Neural cell (in vitro differentiated cells): ENCODE data around the gene ONECUT3. TPM values are rescaled to one million over a fixed set of nuclear protein-coding genes. Genes with fewer than 3 reads are reported as not detected.

Source experiments
- H2AFZ ChIP-seq: fragments of 200-600, 300-800 bp; sonication (generic), shearing (Covaris generic); 2 replicates; pipeline ENCODE4 v1.6.0; 2014; ENCODE audit warnings: low read depth, mild to moderate bottlenecking, antibody characterized with exemption, low read length, moderate library complexity
- H3F3A ChIP-seq: fragments of 200-600 bp; shearing (Covaris generic); 2 replicates; pipeline ENCODE4 v1.6.1; 2016; ENCODE audit warnings: mild to moderate bottlenecking, moderate library complexity, mixed read lengths, antibody characterized with exemption, low read length; ENCODE audit not compliant: insufficient read depth, poor library complexity, severe bottlenecking
- H3K27ac ChIP-seq: fragments of 200-600, 300-800 bp; sonication (generic), shearing (Covaris generic); 2 replicates; pipeline ENCODE4 v1.5.1; 2014; ENCODE audit warnings: mild to moderate bottlenecking, low read length, moderate library complexity
- H3K27me3 ChIP-seq: fragments of 300-800, 200-600 bp; sonication (generic), shearing (Covaris generic); 2 replicates; pipeline ENCODE4 v1.6.0; 2014; ENCODE audit warnings: mild to moderate bottlenecking, low read depth, low read length, moderate library complexity; ENCODE audit not compliant: insufficient read depth
- H3K36me3 ChIP-seq: fragments of 300-800, 200-600 bp; sonication (generic), shearing (Covaris generic); 2 replicates; pipeline ENCODE4 v1.5.1; 2014; ENCODE audit warnings: mild to moderate bottlenecking, antibody characterized with exemption, low read length, moderate library complexity; ENCODE audit not compliant: insufficient read depth
- H3K4me2 ChIP-seq: fragments of 300-800, 200-600 bp; sonication (generic), shearing (Covaris generic); 2 replicates; pipeline ENCODE4 v1.6.0; 2014; ENCODE audit warnings: mild to moderate bottlenecking, low read length
- H3K4me3 ChIP-seq: fragments of 300-800, 200-600 bp; sonication (generic), shearing (Covaris generic); 2 replicates; pipeline ENCODE4 v1.5.1; 2014; ENCODE audit warnings: mild to moderate bottlenecking, low read length, moderate library complexity
- H3K79me2 ChIP-seq: fragments of 200-600 bp; shearing (Covaris generic); replicated peaks from 2 replicates; pipeline ENCODE4 v1.6.0; 2014; ENCODE audit warnings: mild to moderate bottlenecking, low read length, moderate library complexity; ENCODE audit not compliant: insufficient read depth
- H3K9ac ChIP-seq: fragments of 300-800, 200-600 bp; sonication (generic), shearing (Covaris generic); 2 replicates; pipeline ENCODE4 v1.6.1; 2016; ENCODE audit warnings: mild to moderate bottlenecking, low read length, mixed read lengths
- H3K9me2 ChIP-seq: fragments of 200-600 bp; shearing (Covaris generic); 2 replicates; pipeline ENCODE4 v1.6.1; 2016; ENCODE audit warnings: mild to moderate bottlenecking, low read length, mixed read lengths; ENCODE audit not compliant: insufficient read depth
- H3K9me3 ChIP-seq: fragments of 200-600, 300-800 bp; sonication (generic), shearing (Covaris generic); 2 replicates; pipeline ENCODE4 v1.6.1; 2016; ENCODE audit warnings: mild to moderate bottlenecking, mixed run types, low read length, moderate library complexity, mixed read lengths
- H4K20me1 ChIP-seq: fragments of 200-600 bp; shearing (Covaris generic); 2 replicates; pipeline ENCODE4 v1.6.1; 2016; ENCODE audit warnings: mild to moderate bottlenecking, mixed run types; ENCODE audit not compliant: insufficient read depth
- CTCF ChIP-seq: fragments of 450-650 bp; IDR thresholded peaks from 2 replicates; pipeline ENCODE4 v1.5.1; 2014; ENCODE audit warnings: antibody characterized with exemption, mild to moderate bottlenecking, moderate library complexity; ENCODE audit not compliant: poor library complexity, severe bottlenecking
- EP300 ChIP-seq: fragments of 450-650 bp; conservative IDR thresholded peaks from 2 replicates; pipeline ENCODE4 v1.6.1; 2014; ENCODE audit warnings: antibody characterized with exemption, mild to moderate bottlenecking, moderate library complexity; ENCODE audit not compliant: poor library complexity, severe bottlenecking
- EZH2 ChIP-seq: fragments of 200-600, 300-800 bp; shearing (Covaris generic), sonication (generic); IDR thresholded peaks from 2 replicates; pipeline ENCODE4 v1.6.1; 2014; ENCODE audit warnings: antibody characterized with exemption, low read length, borderline replicate concordance, mild to moderate bottlenecking; ENCODE audit not compliant: insufficient read depth, poor library complexity, severe bottlenecking
- MXI1 ChIP-seq: fragments of 450-650 bp; conservative IDR thresholded peaks from 2 replicates; pipeline ENCODE4 v1.6.1; 2014; ENCODE audit warnings: antibody characterized with exemption, mild to moderate bottlenecking; ENCODE audit not compliant: poor library complexity, severe bottlenecking
- POLR2AphosphoS5 ChIP-seq: IDR thresholded peaks from 2 replicates; pipeline ENCODE4 v1.6.1; 2012
- RAD21 ChIP-seq: fragments of 450-650 bp; conservative IDR thresholded peaks from 2 replicates; pipeline ENCODE4 v1.6.1; 2014; ENCODE audit warnings: antibody characterized with exemption, mild to moderate bottlenecking, moderate library complexity
- REST ChIP-seq: IDR thresholded peaks from 2 replicates; pipeline ENCODE4 v1.6.1; 2012; ENCODE audit warnings: borderline replicate concordance
- SMC3 ChIP-seq: fragments of 450-650 bp; conservative IDR thresholded peaks from 2 replicates; pipeline ENCODE4 v1.6.1; 2014; ENCODE audit warnings: antibody characterized with exemption, mild to moderate bottlenecking, moderate library complexity; ENCODE audit not compliant: poor library complexity
- TAF1 ChIP-seq: IDR thresholded peaks from 2 replicates; pipeline ENCODE4 v1.6.1; 2012; ENCODE audit warnings: low read depth
- polyA plus RNA-seq: library from polyadenylated mRNA; depleted of rRNA; stranded (reverse); fragments of >200 nt; gene quantifications from 2 replicates; pipeline ENCODE4 v1.2.3, GENCODE V29; 2014

ONECUT3 gene
- polyA plus RNA-seq, 1 donor from 2014 or later: 0.45 TPM

- H3K79me2 ChIP-seq: no peaks in the 10 kb centered on the region
- no peaks in the 10 kb centered on the region for H3K9me2 ChIP-seq
- no peaks in the 10 kb centered on the region for H3K36me3 ChIP-seq
- H3K4me3 ChIP-seq: no peak overlapping the region
- no peaks in the 10 kb centered on the region for H4K20me1 ChIP-seq
- H3K9me3 ChIP-seq: no peaks in the 10 kb centered on the region
- TF ChIP-seq REST (no peak), EZH2 (no peak), POLR2AphosphoS5 (no peak), EP300 (no peak), MXI1 (no peak), TAF1 (no peak), RAD21 (no peak), SMC3 (no peak), CTCF (no peak)
- no peak overlapping the region for H3K4me2 ChIP-seq
- no peak overlapping the region for H2AFZ ChIP-seq
- no peaks in the 10 kb centered on the region for H3K27me3 ChIP-seq
- H3K9ac ChIP-seq: no peak overlapping the region
- H3K27ac ChIP-seq: no peak overlapping the region
- H3F3A ChIP-seq: no peaks in the 10 kb centered on the region
These were observed 33.8 kb upstream of the ONECUT3 start for GRCh38 chr19:1719519-1719918.

- no peak overlapping the region for H2AFZ ChIP-seq
- no peak overlapping the region for H3K4me2 ChIP-seq
- no peak overlapping the region for H3K27ac ChIP-seq
- TF ChIP-seq SMC3 (no peak), RAD21 (no peak), CTCF (no peak), TAF1 (no peak), REST (no peak), EP300 (no peak), POLR2AphosphoS5 (no peak)
- H3K4me3 ChIP-seq: no peak overlapping the region
- H3K9ac ChIP-seq: no peak overlapping the region
- no peaks in the 10 kb centered on the region for H4K20me1 ChIP-seq
- no peaks in the 10 kb centered on the region for H3K27me3 ChIP-seq
- H3F3A ChIP-seq: no peaks in the 10 kb centered on the region
- H3K36me3 ChIP-seq: no peaks in the 10 kb centered on the region
- no peaks in the 10 kb centered on the region for H3K79me2 ChIP-seq
- no peaks in the 10 kb centered on the region for H3K9me3 ChIP-seq
- H3K9me2 ChIP-seq: no peaks in the 10 kb centered on the region
These were observed 33.1 kb upstream of the ONECUT3 start for GRCh38 chr19:1720237-1720636.
